Gastrocnemius medialis (tissue), 4 donors: ENCODE results near the gene TNS3. TPM values are rescaled to one million over a fixed set of nuclear protein-coding genes. Genes with fewer than 3 reads are reported as not detected.
A peak's percentile ranks its signal among the peaks of the same experiment; 100 is the strongest.

Experiments
- ATAC-seq, 2 donors: fragments of 150-250 bp; one replicate each; pipeline ENCODE4 v1.9.1; 2016
- DNase-seq, 2 donors: peaks; one replicate each; pipeline ENCODE4 v3.0.0-alpha.2; 2019
- H3K27ac ChIP-seq, 4 donors: fragments of 200-600 bp; sonication (generic); 1 replicate in 1 of 4; 2 replicates in 3 of 4; pipeline ENCODE4 v1.5.1; 2016 to 2018; ENCODE audit warnings: mild to moderate bottlenecking in 2 of 4, moderate library complexity in 1 of 4
- H3K27me3 ChIP-seq, 3 donors: fragments of 200-600 bp; sonication (generic) in 2 of 3; 1 replicate in 1 of 3; 2 replicates in 2 of 3; pipeline versions ENCODE4 v1.5.1 to v1.6.0; 2016 to 2019; ENCODE audit warnings: mild to moderate bottlenecking in 1 of 3, moderate library complexity in 1 of 3
- H3K36me3 ChIP-seq, 2 donors: fragments of 200-600 bp; sonication (generic) in 1 of 2; one replicate each; pipeline ENCODE4 v1.5.1; 2017 to 2018
- H3K4me1 ChIP-seq, 2 donors: fragments of 200-600 bp; sonication (generic) in 1 of 2; one replicate each; pipeline ENCODE4 v1.5.1; 2016 to 2017; ENCODE audit warnings: mild to moderate bottlenecking in 2 of 2
- H3K4me3 ChIP-seq, 4 donors: fragments of 200-600 bp; sonication (generic) in 3 of 4; 1 replicate in 1 of 4; 2 replicates in 3 of 4; pipeline ENCODE4 v1.5.1; 2016 to 2019; ENCODE audit warnings: mild to moderate bottlenecking in 2 of 4
- H3K9me3 ChIP-seq, 3 donors: fragments of 200-600 bp; sonication (generic) in 2 of 3; 1 replicate in 1 of 3; 2 replicates in 2 of 3; pipeline ENCODE4 v1.5.1; 2016 to 2019
- CTCF ChIP-seq, 5 experiments: fragments of 450-650 bp in 3 of 5; fragments of 200-600 bp in 2 of 5; sonication (generic) in 2 of 5; IDR thresholded peaks in 4 of 5; conservative IDR thresholded peaks in 1 of 5; 1 replicate in 4 of 5; 2 replicates in 1 of 5; pipeline ENCODE4 v1.5.1; 2016 to 2019; ENCODE audit warnings: antibody characterized with exemption in 5 of 5, mild to moderate bottlenecking in 3 of 5, moderate library complexity in 3 of 5
- POLR2A ChIP-seq, 2 donors: fragments of 450-650 bp; IDR thresholded peaks; one replicate each; pipeline ENCODE4 v1.6.1; 2017; ENCODE audit warnings: antibody characterized with exemption in 2 of 2, mild to moderate bottlenecking in 2 of 2, moderate library complexity in 2 of 2
- in situ Hi-C, 4 donors: fragments of 200-750 bp; cut with MboI; loops; one replicate each; pipeline versions ENCODE4 v1.15.0 to v1.8.0; 2017; ENCODE audit warnings: low sequenced_read_pairs in 4 of 4
- intact Hi-C: fragments of 100-400 bp; cut with DNase I; formaldehyde crosslinking; loops from one replicate; pipeline ENCODE4 v1.15.1; 2023; ENCODE audit warnings: low total_unique reads
- total RNA-seq, 4 donors: library from RNA; depleted of rRNA; stranded (reverse); fragments of >200 nt; gene quantifications; one replicate each; pipeline versions ENCODE4 v1.1.0 to v1.2.3, GENCODE V29; 2016

Gene TNS3
- total RNA-seq, 4 donors from 2014 or later: 39.4 to 64.3 (median 50.5) TPM

GRCh38 chr7:47411281-47411869 lies 170.5 kb downstream of the TNS3 start:
- no peak for DNase-seq
- no peak for ATAC-seq
- Histone ChIP-seq H3K9me3 (no peaks in the 10 kb centered on the region), H3K27me3 (no peaks in the 10 kb centered on the region), H3K36me3 (peaks cover 0 to 59% of the 10 kb centered on the region in 2 donors), H3K27ac (no peak overlapping the region), H3K4me1 (peaks cover 13 to 19% of the 10 kb centered on the region in 2 donors), H3K4me3 (no peak overlapping the region)
- in situ Hi-C loops: no loop called here
- intact Hi-C loops: no loop called here
- no peak for TF ChIP-seq POLR2A (IDR thresholded peaks at IDR 0.05)
- TF ChIP-seq CTCF (IDR thresholded peaks at IDR 0.05 in 4 of 5, conservative IDR thresholded peaks at IDR 0.05 in 1 of 5): no peak

- TF ChIP-seq POLR2A (IDR thresholded peaks at IDR 0.05) (no peak), CTCF (IDR thresholded peaks at IDR 0.05 in 4 of 5, conservative IDR thresholded peaks at IDR 0.05 in 1 of 5) (no peak)
- peak in 1 of 2 donors; percentile 7 for DNase-seq
- Histone ChIP-seq H3K36me3 (peaks cover 0 to 44% of the 10 kb centered on the region in 2 donors), H3K9me3 (no peaks in the 10 kb centered on the region), H3K27ac (no peak overlapping the region), H3K27me3 (no peaks in the 10 kb centered on the region), H3K4me3 (no peak overlapping the region), H3K4me1 (peaks cover 19 to 30% of the 10 kb centered on the region in 2 donors)
- no peak for ATAC-seq
- intact Hi-C loops: no loop called here
- in situ Hi-C loops: no loop called here
Observed at GRCh38 chr7:47408675-47409074, 173.2 kb downstream of the TNS3 start.

GRCh38 chr7:47407821-47408674 lies 173.9 kb downstream of the TNS3 start:
- H3K36me3 ChIP-seq: peaks cover 0 to 43% of the 10 kb centered on the region in 2 donors
- H3K9me3 ChIP-seq: no peaks in the 10 kb centered on the region
- peak in 1 of 2 donors; percentile 11 for DNase-seq
- H3K4me3 ChIP-seq: no peak overlapping the region
- intact Hi-C loops: no loop called here
- no peaks in the 10 kb centered on the region for H3K27me3 ChIP-seq
- in situ Hi-C loops: no loop called here
- ATAC-seq: no peak
- TF ChIP-seq CTCF (IDR thresholded peaks at IDR 0.05 in 4 of 5, conservative IDR thresholded peaks at IDR 0.05 in 1 of 5): no peak
- no peak for TF ChIP-seq POLR2A (IDR thresholded peaks at IDR 0.05)
- no peak overlapping the region for H3K27ac ChIP-seq
- peaks cover 19 to 30% of the 10 kb centered on the region in 2 donors for H3K4me1 ChIP-seq

GRCh38 chr7:47407136-47407535 lies 174.8 kb downstream of the TNS3 start:
- H3K4me1 ChIP-seq: peaks cover 19 to 30% of the 10 kb centered on the region in 2 donors
- intact Hi-C loops: no loop called here
- no peak overlapping the region for H3K27ac ChIP-seq
- no peaks in the 10 kb centered on the region for H3K9me3 ChIP-seq
- peak in 1 of 2 donors; percentile 12 for DNase-seq
- ATAC-seq: no peak
- no peak overlapping the region for H3K4me3 ChIP-seq
- TF ChIP-seq POLR2A (IDR thresholded peaks at IDR 0.05) (no peak), CTCF (IDR thresholded peaks at IDR 0.05 in 4 of 5, conservative IDR thresholded peaks at IDR 0.05 in 1 of 5) (no peak)
- H3K36me3 ChIP-seq: peaks cover 0 to 48% of the 10 kb centered on the region in 2 donors
- H3K27me3 ChIP-seq: no peaks in the 10 kb centered on the region
- in situ Hi-C loops: no loop called here
